Globus pallidus (tissue), 1 donor: Measurements from ENCODE around the gene GNG7.
"Not testable (repeated sequence)": the region's sequence is repeated elsewhere in the genome, so short reads cannot be mapped to it uniquely, and the experiment has no call there.

Experiments
- DNase-seq: peaks from one replicate; pipeline ENCODE4 v3.0.0-alpha.2; 2015; ENCODE audit warnings: low spot score

The GNG7 gene

DNA sequence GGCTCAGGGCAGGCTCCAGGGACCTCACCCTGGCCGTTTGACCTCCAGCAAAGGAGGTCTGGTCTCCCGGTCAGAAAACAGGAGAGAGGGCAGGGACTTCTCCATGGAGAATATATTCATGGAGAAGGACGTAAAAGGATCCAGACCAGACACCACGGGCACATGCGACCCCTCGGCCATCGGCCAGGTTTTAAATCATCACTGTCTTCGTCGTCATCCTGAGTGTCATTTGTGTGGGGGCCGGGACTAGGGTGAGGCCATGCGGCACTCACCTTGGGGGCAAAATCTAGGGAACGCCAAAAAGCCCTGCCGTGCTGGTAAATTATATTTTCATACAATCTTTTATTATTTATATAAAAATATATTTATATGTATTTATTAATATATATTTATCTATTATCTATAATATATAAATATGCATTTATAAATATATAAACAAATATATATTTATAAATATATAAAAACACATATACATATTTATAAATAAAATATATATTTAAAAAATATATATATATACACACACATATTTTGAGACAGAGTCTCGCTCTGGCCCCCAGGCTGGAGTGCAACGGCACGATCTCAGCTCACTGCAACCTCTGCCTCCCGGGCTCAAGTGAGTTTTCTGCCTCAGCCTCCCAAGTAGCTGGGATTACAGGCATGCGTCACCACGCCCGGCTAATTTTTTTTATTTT is 151.2 kb downstream of the GNG7 start:
- DNase-seq = no peak

DNA sequence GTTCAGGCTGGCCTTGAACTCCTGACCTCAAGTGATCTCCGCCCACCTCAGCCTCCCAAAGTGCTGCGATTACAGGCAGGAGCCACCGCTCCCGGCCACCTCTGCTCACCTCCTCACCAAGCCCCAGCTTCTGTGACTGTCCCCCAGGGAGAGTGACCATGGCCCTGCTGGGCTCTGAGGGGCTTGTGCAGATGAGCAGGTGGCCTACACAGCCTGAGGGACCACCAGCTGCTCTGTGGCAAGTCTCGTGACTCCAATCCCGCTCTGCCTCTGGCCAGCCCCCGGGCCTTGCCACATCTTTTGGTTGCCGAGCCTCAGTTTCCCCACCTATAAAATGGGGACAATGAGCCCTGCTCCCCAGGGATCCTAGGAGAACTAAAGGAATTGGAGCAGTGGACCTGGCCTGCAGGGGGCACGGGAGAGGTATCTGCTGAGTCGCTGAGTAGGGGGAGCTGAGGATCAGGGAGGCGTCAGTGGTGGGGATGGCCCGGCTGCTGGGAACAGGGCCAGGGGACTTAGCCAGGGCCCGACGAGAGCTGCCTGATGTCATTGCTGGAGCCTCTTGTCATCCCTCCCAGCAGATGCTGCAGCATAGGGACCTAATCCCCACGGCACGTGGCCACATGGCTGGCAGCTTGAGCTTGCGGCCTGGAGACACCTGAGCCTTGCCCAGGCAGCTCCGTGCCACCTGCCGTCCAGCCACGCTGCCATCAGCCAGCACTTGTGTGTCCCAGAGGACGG is 151.9 kb downstream of the GNG7 start:
- peak; percentile 79 for DNase-seq

DNA sequence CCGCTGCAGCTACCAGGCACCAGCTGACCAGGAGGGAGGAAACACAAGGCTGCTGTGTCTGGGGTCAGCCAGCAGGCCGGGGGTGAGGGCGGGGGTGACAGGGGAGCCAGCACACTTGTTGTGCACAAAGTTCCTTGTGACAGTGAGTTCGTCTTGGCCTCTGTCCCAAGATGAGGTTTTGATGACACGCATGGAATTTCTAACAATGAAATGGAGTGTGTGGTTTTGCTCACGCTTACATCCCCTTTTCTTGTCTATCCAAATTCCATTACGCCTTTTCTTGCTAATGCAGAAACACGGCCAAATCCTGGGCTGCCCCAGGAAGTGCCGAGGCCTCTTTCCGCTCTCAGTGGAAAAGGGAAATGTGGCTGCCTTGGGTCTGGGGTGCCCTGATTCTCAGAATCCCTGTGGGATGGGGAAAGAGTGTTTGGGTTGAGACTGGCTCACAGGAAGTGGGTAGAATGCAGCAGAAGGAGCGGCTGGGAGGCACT is 152.7 kb downstream of the GNG7 start:
- peak; percentile 92 for DNase-seq

DNA sequence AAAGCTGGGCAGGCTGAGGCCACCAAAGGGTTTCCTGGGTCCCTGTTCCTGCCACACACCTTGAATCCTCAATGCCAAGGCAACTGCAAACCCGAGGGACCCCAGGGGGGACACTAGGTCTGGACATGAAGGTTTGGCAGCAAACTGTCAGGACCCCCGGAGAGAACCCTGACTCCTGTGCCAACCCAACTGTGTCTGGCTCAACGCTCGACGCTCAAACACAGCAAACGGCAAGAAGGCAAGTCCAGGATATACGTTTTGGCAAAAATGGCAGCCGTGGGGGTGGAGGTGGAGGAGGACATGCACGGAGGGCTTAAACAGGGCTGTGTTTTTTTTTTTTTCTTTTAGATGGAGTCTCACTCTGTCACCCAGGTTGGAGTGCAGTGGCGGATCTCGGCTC is 153.5 kb downstream of the GNG7 start:
- DNase-seq = no peak

GRCh38 chr19:2547721-2548120 is 154.8 kb downstream of the GNG7 start:
- DNase-seq = no peak

GRCh38 chr19:2547033-2547680 is 155.3 kb downstream of the GNG7 start:
- no peak for DNase-seq

- DNase-seq = peak; percentile 92
These were observed 156.1 kb downstream of the GNG7 start for GRCh38 chr19:2546128-2547032.

GRCh38 chr19:2545416-2546127 is 156.9 kb downstream of the GNG7 start:
- DNase-seq = not testable (repeated sequence)

DNA sequence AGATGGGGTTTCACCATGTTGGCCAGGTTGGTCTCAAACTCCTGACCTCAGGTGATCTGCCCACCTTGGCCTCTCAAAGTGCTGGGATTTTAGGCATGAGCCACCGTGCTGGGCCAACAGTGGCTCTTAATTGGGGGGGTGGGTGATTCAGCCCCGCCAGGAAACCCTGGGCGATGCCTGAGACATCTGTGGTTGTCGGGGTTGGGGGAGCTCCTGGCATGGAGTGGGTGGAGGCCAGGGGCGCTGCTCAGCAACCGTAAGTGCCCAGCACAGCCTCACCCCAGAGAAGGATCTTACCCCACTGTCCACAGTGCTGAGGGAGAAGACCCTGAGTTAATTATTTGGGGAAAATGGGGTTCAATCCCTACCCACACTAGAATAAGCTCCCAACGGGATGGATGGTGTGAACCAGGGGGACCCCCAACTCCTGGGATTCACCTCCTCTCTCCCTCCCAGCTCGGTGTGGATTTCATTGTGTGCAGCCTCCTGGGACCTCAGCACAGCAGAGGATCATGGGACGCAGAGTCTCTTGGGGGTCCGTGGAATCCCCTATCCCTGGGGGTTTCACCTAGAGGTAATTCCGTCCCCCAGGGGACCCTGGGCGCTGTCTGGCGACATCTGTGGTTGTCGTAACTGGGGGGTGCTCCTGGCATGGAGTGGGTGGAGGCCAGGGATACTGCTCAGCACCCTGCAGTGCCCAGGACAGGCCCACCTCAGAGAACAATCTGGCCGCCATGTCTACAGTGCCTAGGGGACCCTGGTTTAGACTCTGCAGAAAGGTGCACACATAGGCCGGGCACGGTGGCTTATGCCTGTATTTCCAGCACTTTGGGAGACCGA is 157.7 kb downstream of the GNG7 start:
- DNase-seq = no peak

- peak; percentile 93 for DNase-seq
These were observed 158.7 kb downstream of the GNG7 start for GRCh38 chr19:2543463-2544442.

DNA sequence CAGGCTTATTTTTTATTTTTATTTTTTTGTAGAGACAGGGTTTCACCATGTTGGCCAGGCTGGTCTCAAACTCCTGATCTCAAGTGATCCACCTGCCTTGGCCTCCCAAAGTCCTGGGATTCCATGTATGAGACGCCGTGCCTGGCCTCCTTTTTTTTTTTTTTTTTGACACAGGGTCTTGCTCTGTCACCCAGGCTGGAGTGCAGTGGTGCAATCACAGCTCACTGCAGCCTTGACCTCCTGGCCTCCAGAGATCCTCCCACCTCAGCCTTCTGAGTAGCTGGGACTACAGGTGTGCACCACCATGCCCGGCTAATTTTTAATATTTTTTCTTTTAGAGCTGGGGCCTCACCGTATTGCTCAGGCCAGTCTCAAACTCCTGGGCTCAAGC is 159.4 kb downstream of the GNG7 start:
- DNase-seq = not testable (repeated sequence)

- DNase-seq = no peak
These were observed 160.0 kb downstream of the GNG7 start for GRCh38 chr19:2542341-2543069.

DNA sequence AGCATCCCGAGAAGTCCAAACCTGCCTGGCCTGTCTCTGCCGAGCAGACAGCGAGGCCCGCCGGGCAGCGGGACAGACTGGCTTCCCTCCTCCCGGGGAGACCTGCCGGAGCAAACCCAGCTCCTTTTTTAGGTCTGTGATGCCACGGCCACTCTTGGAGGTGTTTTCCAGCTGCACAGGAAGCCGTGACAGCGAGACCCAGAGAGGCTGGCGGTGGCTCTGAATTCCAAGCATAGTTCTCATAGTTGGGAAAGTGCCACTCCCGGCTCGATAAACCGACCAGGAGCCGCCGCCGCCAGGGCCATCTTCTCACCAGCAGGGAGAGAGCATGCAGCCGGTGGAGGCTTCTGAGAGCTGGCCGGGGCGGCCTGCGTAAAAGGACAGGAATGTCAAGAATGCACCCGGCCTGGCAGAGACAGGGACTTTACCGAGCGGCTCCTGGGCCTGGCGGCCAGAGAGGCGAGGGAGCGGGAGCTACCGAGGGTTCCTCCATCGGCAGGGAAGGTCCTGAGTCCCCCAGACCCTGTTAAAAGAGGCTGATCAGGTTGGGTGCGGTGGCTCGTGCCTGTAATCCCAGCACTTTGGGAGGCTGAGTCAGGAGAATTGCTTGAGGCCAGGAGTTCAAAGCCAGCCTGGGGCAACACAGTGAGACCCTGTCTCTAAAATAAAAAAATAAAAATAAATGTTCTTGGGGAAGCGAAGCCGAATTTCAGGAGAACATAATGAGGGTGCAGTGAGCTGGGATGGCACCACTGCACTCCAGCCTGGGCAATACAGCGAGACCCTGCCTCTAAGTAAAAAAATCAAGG is 161.6 kb downstream of the GNG7 start:
- DNase-seq = no peak

DNA sequence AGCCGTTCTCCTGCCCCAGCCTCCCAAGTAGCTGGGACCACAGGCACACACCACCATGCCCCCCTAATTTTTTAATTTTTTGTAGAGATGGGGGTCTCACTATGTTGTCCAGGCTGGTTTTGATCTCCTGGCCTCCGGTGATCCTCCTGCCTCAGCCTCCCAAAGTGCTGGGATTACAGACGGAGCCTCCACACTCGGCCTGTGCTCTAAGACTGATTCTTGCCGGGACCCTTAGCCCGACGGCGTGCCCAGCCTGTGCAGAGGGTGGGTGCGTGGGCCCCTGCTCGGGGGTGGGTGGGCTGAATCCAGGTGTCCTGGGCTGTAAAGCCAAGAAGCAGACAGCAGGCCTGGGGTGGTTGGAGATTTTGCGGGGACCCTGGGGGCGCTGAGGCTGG is 162.2 kb downstream of the GNG7 start:
- no peak for DNase-seq

GRCh38 chr19:2538096-2538757 is 164.3 kb downstream of the GNG7 start:
- no peak for DNase-seq

- DNase-seq = not testable (repeated sequence)
These were observed 164.9 kb downstream of the GNG7 start for GRCh38 chr19:2537584-2537983.

GRCh38 chr19:2536461-2536860 is 166.0 kb downstream of the GNG7 start:
- no peak for DNase-seq
